Calu3 (cell line): Measurements from ENCODE around the gene HIC2. TPM values are rescaled to one million over a fixed set of nuclear protein-coding genes. Genes with fewer than 3 reads are reported as not detected.
"Not testable (repeated sequence)": the region's sequence is repeated elsewhere in the genome, so short reads cannot be mapped to it uniquely, and the experiment has no call there.

ENCODE experiments used
- Bru-seq: library from RNA; stranded (reverse); fragments of 400-500 nt; gene quantifications from one replicate; lab custom pipeline; 2021; lab: Mats Ljungman, UMichigan
- BruChase-seq, 2 experiments: library from RNA; stranded (reverse); fragments of 400-500 nt; gene quantifications; one replicate each; lab custom pipeline; 2021; lab: Mats Ljungman, UMichigan
- BruUV-seq: library from RNA; stranded (reverse); fragments of 400-500 nt; replicated peaks from 2 replicates; lab custom pipeline; 2021; lab: Mats Ljungman, UMichigan
- CTCF ChIA-PET: fragments of 300-600 bp; sonication (Branson Sonifier 250); formaldehyde crosslinking; loops from one replicate; lab custom pipeline; 2022; ENCODE audit warnings: antibody characterized with exemption; lab: Charles Lee
- DNase-seq: peaks from one replicate; pipeline ENCODE4 v3.0.0; 2022
- H3K27ac Mint-ChIP-seq: one replicate; pipeline ENCODE4 v1.8.0; 2022; ENCODE audit warnings: mixed read lengths; ENCODE audit not compliant: unreplicated experiment
- H3K27me3 Mint-ChIP-seq: one replicate; pipeline ENCODE4 v1.8.0; 2022; ENCODE audit warnings: mixed read lengths; ENCODE audit not compliant: unreplicated experiment
- H3K36me3 Mint-ChIP-seq: one replicate; pipeline ENCODE4 v1.8.0; 2022; ENCODE audit warnings: mild to moderate bottlenecking, moderate library complexity, mixed read lengths; ENCODE audit not compliant: insufficient read depth, unreplicated experiment
- H3K4me1 Mint-ChIP-seq: one replicate; pipeline ENCODE4 v1.8.0; 2022; ENCODE audit warnings: mild to moderate bottlenecking, low read depth, mixed read lengths; ENCODE audit not compliant: unreplicated experiment
- H3K4me3 Mint-ChIP-seq: one replicate; pipeline ENCODE4 v1.8.0; 2022; ENCODE audit warnings: mild to moderate bottlenecking, low read depth, moderate library complexity, mixed read lengths; ENCODE audit not compliant: unreplicated experiment
- H3K9me3 Mint-ChIP-seq: one replicate; pipeline ENCODE4 v1.8.0; 2022; ENCODE audit warnings: low read depth, mixed read lengths; ENCODE audit not compliant: unreplicated experiment
- intact Hi-C: fragments of 100-400 bp; cut with micrococcal nuclease; formaldehyde crosslinking; loops from one replicate; pipeline ENCODE4 v1.10.0; 2022; ENCODE audit not compliant: unreplicated experiment
- long read RNA-seq: library from polyadenylated mRNA; stranded (forward); transcript quantifications from one replicate; pipeline ENCODE4 v2.0.0, GENCODE V29; 2022
- total RNA-seq: library from RNA; stranded (reverse); gene quantifications from 2 replicates; pipeline ENCODE4 v1.2.3, GENCODE V29; 2022

HIC2 gene, protein sequence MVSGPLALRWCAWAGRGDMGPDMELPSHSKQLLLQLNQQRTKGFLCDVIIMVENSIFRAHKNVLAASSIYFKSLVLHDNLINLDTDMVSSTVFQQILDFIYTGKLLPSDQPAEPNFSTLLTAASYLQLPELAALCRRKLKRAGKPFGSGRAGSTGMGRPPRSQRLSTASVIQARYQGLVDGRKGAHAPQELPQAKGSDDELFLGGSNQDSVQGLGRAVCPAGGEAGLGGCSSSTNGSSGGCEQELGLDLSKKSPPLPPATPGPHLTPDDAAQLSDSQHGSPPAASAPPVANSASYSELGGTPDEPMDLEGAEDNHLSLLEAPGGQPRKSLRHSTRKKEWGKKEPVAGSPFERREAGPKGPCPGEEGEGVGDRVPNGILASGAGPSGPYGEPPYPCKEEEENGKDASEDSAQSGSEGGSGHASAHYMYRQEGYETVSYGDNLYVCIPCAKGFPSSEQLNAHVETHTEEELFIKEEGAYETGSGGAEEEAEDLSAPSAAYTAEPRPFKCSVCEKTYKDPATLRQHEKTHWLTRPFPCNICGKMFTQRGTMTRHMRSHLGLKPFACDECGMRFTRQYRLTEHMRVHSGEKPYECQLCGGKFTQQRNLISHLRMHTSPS
- 7.7 and 8.2 TPM in 2 replicates for total RNA-seq
- Bru-seq, nascent RNA, result percentile 48 among the genes with signal in this experiment
- percentile 52 among the genes with signal in this experiment for BruChase-seq, experiment 1, labeled RNA remaining after a 6-hour chase
- percentile 52 among the genes with signal in this experiment for BruChase-seq, experiment 2, labeled RNA remaining after a 2-hour chase
- long read RNA-seq, partial matches to known transcripts, result 0 of 3 reads
- long read RNA-seq, other reads (novel, unspliced or antisense), result 3 of 3 reads

GRCh38 chr22:21417227-21417746, at the start of gene HIC2:
TSS of gene HIC2 (plus strand) at chr22:21417371. CDS start at chr22:21442832, 25,461 bp downstream.
- H3K9me3 Mint-ChIP-seq, intact Hi-C loops, H3K4me1 Mint-ChIP-seq, BruUV-seq, H3K27ac Mint-ChIP-seq, H3K4me3 Mint-ChIP-seq, H3K27me3 Mint-ChIP-seq, H3K36me3 Mint-ChIP-seq, CTCF ChIA-PET: not testable (repeated sequence)
- peak; percentile 48 for DNase-seq

DNA sequence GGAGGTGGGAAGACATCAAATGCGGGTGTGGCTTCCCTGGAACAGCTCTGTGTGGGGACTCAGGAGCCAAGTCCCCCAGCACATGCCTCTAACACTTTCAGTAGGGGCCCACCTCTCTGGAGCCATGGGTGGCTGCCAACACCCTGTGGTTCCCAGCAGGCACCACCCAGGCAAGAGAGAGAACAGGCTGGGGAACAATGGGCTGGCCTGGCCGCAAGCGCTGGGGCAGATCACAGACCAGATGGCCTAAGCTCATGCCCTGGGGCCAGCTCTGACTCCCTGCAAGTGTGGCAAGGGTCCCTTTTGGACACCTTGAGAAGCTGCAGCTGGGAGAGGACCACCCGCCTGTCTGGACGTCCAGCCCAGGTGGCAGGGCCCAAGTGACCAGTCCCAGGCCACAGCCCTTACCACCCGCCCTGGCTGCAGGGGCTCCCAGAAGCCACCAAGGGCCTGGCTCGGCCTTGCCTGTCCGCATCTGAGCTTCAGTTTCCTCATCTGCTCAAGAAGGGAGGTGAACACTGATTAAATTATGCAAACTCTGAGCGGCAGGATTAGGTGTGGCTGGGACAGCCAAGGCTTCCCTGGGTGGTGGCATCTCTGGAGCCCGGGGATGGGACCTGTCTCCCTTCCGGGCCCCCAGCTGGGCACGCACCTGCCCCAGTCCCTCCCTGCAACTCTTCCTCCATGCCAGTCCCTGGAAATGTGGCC, 48.4 kb upstream of the HIC2 start:
- H3K27ac Mint-ChIP-seq, H3K27me3 Mint-ChIP-seq, H3K36me3 Mint-ChIP-seq, CTCF ChIA-PET, H3K9me3 Mint-ChIP-seq, H3K4me3 Mint-ChIP-seq, DNase-seq, intact Hi-C loops, BruUV-seq, H3K4me1 Mint-ChIP-seq: not testable (repeated sequence)

DNA sequence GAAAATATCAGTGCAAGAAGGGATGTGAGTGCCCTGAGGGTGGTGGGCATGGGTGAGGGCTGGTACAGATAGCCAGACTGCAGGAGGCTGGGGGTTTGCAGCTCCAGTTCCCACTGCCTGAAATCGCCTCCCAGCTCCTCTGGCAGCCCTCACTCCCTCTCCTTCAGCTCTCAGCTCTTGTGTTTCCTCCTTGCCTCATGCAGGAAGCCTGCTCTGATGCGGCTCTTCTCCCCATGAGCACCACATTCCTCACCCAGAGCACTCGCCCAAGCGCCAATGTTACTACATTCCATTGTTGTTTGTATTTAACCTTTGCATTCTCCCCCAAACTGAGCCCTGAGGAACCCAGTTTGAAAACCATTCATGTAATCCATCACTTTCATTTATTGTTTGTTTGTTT, 41.3 kb upstream of the HIC2 start:
- intact Hi-C loops, H3K4me3 Mint-ChIP-seq, H3K27me3 Mint-ChIP-seq, DNase-seq, CTCF ChIA-PET, BruUV-seq, H3K36me3 Mint-ChIP-seq, H3K9me3 Mint-ChIP-seq, H3K4me1 Mint-ChIP-seq, H3K27ac Mint-ChIP-seq: not testable (repeated sequence)

- H3K27me3 Mint-ChIP-seq, H3K36me3 Mint-ChIP-seq, H3K27ac Mint-ChIP-seq, BruUV-seq, H3K4me1 Mint-ChIP-seq, CTCF ChIA-PET, DNase-seq, intact Hi-C loops, H3K9me3 Mint-ChIP-seq, H3K4me3 Mint-ChIP-seq: not testable (repeated sequence)
Measured at GRCh38 chr22:21383701-21384467, 33.3 kb upstream of the HIC2 start, which contains the start of gene RIMBP3B. TSS of gene RIMBP3B (plus strand) at chr22:21383751. CDS start at chr22:21383859, 108 bp downstream.

GRCh38 chr22:21384468-21385357, 32.5 kb upstream of the HIC2 start:
- H3K36me3 Mint-ChIP-seq, BruUV-seq, DNase-seq, H3K4me1 Mint-ChIP-seq, H3K27me3 Mint-ChIP-seq, H3K9me3 Mint-ChIP-seq, intact Hi-C loops, H3K4me3 Mint-ChIP-seq, H3K27ac Mint-ChIP-seq, CTCF ChIA-PET: not testable (repeated sequence)

- H3K27ac Mint-ChIP-seq, intact Hi-C loops, H3K4me3 Mint-ChIP-seq: not testable (repeated sequence)
Measured at GRCh38 chr22:21389480-21389879, 27.7 kb upstream of the HIC2 start.

DNA sequence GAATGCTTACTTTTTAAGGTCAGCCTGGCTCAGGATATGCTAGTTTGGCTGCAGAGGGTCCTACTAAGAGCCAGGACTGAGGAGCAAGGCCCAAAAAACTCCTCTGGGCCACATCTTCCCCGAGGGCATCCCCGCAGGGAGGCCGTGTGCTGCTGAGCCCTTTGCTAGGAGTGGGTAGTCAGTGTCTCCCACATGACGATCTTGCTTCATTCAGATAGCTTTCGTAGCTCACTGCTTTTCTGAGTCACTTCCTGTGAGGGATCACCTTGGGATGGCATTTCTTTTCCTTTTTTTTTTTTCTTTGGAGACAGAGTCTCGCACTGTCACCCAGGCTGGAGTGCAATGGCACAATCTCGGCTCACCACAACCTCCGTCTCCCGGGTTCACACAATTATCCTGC, 27.2 kb upstream of the HIC2 start:
- H3K27ac Mint-ChIP-seq, H3K4me1 Mint-ChIP-seq, H3K4me3 Mint-ChIP-seq, H3K36me3 Mint-ChIP-seq, intact Hi-C loops, DNase-seq, CTCF ChIA-PET, H3K27me3 Mint-ChIP-seq, H3K9me3 Mint-ChIP-seq, BruUV-seq: not testable (repeated sequence)

More at GRCh38 chr22:21389480-21389879, 27.7 kb upstream of the HIC2 start:
- H3K4me1 Mint-ChIP-seq, H3K27me3 Mint-ChIP-seq, CTCF ChIA-PET, BruUV-seq, H3K9me3 Mint-ChIP-seq, H3K36me3 Mint-ChIP-seq, DNase-seq: not testable (repeated sequence)

GRCh38 chr22:21394613-21395012, 22.6 kb upstream of the HIC2 start:
- DNase-seq, CTCF ChIA-PET, H3K36me3 Mint-ChIP-seq, intact Hi-C loops, H3K9me3 Mint-ChIP-seq, H3K27me3 Mint-ChIP-seq, H3K4me3 Mint-ChIP-seq, H3K27ac Mint-ChIP-seq, BruUV-seq, H3K4me1 Mint-ChIP-seq: not testable (repeated sequence)
